ENCODE measurements around the gene KCNH3. TPM values are rescaled to one million over a fixed set of nuclear protein-coding genes. Genes with fewer than 3 reads are reported as not detected.
A peak's percentile ranks its signal among the peaks of the same experiment; 100 is the strongest.
"Not testable (repeated sequence)": the region's sequence is repeated elsewhere in the genome, so short reads cannot be mapped to it uniquely, and the experiment has no call there.

KCNH3 gene
- total and polyA plus RNA-seq, 2 donors (not counting 3 experiments of a cell fraction or from before 2014, with no cell fraction given), result 0.13 to 0.14 TPM

DNA sequence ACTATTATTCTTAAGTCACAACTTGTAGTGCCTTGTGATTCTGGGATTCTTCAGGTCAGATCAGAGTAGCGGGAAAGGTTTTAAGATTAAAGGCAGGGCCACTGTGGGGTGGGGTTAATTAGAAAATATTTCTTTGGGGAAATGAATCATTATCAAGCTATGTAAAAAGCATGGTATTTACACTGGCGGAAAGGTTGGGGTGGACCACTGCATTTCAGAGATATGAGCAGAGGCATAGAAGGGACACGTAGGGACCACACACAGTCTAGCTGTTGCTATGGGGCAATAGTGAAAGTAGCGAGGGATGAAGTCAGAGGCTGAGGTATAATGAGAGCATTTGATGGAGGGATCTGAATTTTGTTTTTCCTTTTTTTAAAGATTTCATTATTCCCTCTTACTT, 31.7 kb upstream of the KCNH3 start:
- dilution Hi-C loops (cut with MboI; ENCODE audit: extremely low pct_ligation_motif_present, low sequenced_read_pairs) (loop anchor here (25.0 kb wide), 1 partner anchor 145 kb away; the partner anchor contains the start of gene SPATS2), intact Hi-C loops (cut with micrococcal nuclease) (loop anchor here (1.0 kb wide), 2 partner anchors 18 to 45 kb away; no protein-coding TSS in a partner anchor)
- peak overlapping the region in 1 of 3 experiments; percentile 8 for H3K4me3 ChIP-seq (replicated peaks in 1 of 3; ENCODE audit: insufficient read depth in 1 of 3, low read depth in 1 of 3, low read length in 3 of 3)
- peaks cover 0 to 2% of the 10 kb centered on the region in 2 experiments for H3K36me3 ChIP-seq (ENCODE audit: control insufficient read depth in 2 of 2, extremely low read depth in 1 of 2, insufficient read depth in 2 of 2, low read length in 2 of 2)
- peak overlapping the region; percentile 86 for H3K4me2 ChIP-seq (ENCODE audit: insufficient read depth, low read length)
- no peaks in the 10 kb centered on the region for H4K20me1 ChIP-seq (replicated peaks; ENCODE audit: control insufficient read depth, extremely low read depth, insufficient read depth, low read length)
- POLR2A ChIA-PET, result interaction anchor here (1.6 kb wide), 1 partner anchor 140 kb away, joined by 6 read pairs; the partner anchor contains the start of gene SPATS2
- CTCF ChIA-PET, result interaction anchor here (0.9 to 6.8 kb wide), 6 partner anchors 11 to 176 kb away, joined by 4 to 78 read pairs (median 7); partner anchors contain the start of gene SPATS2
- no peak overlapping the region for H2AFZ ChIP-seq (ENCODE audit: low read depth, low read length)
- DNase-seq (ENCODE audit: low read depth, low spot score), result peak; percentile 95
- TF ChIP-seq, protein P1, sequence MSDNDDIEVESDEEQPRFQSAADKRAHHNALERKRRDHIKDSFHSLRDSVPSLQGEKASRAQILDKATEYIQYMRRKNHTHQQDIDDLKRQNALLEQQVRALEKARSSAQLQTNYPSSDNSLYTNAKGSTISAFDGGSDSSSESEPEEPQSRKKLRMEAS (IDR thresholded peaks at IDR 0.05; ENCODE audit: insufficient read depth, insufficient read length), result no peak
- no peak for TF ChIP-seq MYC (IDR thresholded peaks at IDR 0.05; ENCODE audit: low read depth, low read length)
- TF ChIP-seq JUN (IDR thresholded peaks at IDR 0.05; ENCODE audit: borderline replicate concordance, insufficient read depth, insufficient read length, low read depth), result peak; percentile 89
- TF ChIP-seq POLR2AphosphoS5 (IDR thresholded peaks at IDR 0.05; ENCODE audit: insufficient read depth, low read depth, low read length), result peak; percentile 79
- TF ChIP-seq, protein P2, sequence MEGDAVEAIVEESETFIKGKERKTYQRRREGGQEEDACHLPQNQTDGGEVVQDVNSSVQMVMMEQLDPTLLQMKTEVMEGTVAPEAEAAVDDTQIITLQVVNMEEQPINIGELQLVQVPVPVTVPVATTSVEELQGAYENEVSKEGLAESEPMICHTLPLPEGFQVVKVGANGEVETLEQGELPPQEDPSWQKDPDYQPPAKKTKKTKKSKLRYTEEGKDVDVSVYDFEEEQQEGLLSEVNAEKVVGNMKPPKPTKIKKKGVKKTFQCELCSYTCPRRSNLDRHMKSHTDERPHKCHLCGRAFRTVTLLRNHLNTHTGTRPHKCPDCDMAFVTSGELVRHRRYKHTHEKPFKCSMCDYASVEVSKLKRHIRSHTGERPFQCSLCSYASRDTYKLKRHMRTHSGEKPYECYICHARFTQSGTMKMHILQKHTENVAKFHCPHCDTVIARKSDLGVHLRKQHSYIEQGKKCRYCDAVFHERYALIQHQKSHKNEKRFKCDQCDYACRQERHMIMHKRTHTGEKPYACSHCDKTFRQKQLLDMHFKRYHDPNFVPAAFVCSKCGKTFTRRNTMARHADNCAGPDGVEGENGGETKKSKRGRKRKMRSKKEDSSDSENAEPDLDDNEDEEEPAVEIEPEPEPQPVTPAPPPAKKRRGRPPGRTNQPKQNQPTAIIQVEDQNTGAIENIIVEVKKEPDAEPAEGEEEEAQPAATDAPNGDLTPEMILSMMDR (IDR thresholded peaks at IDR 0.05; ENCODE audit: extremely low read depth in 1 of 2, insufficient read depth in 1 of 2, low read depth in 1 of 2, low read length in 2 of 2), result no peak
- TF ChIP-seq EZH2 (IDR thresholded peaks at IDR 0.05; ENCODE audit: borderline replicate concordance, low read depth, low read length, severe bottlenecking), result no peak
- peak; percentile 81 for TF ChIP-seq FOS (IDR thresholded peaks at IDR 0.05; ENCODE audit: borderline replicate concordance, insufficient read depth, low read length)
- TF ChIP-seq GATA2 (IDR thresholded peaks at IDR 0.05; ENCODE audit: insufficient read depth, insufficient read length, low read depth, low read length), result peak; percentile 90
- TF ChIP-seq POLR2A (IDR thresholded peaks at IDR 0.05; ENCODE audit: low read depth, low read length), result peak; percentile 74
- H3K9me1 ChIP-seq (replicated peaks; ENCODE audit: control insufficient read depth, extremely low read depth, insufficient read depth, low read length), result no peaks in the 10 kb centered on the region
- FAIRE-seq, result peak; percentile 69
- peak overlapping the region; percentile 86 for H3K27ac ChIP-seq (ENCODE audit: insufficient read depth, low read depth, low read length)
- H3K9ac ChIP-seq (replicated peaks; ENCODE audit: extremely low read depth, insufficient read depth, low read length), result peak overlapping the region; percentile 88
- no peaks in the 10 kb centered on the region for H3K27me3 ChIP-seq (ENCODE audit: control insufficient read depth in 2 of 2, insufficient read depth in 2 of 2, low read length in 2 of 2)
- no peaks in the 10 kb centered on the region for H3K9me3 ChIP-seq (replicated peaks; ENCODE audit: control insufficient read depth, insufficient read depth, low read length)
- no TSS peak for BruUV-seq (replicated peaks)
- peaks cover 72% of the 10 kb centered on the region for H3K4me1 ChIP-seq (ENCODE audit: control insufficient read depth, extremely low read depth, insufficient read depth, low read length)
- H3K79me2 ChIP-seq (ENCODE audit: control insufficient read depth, insufficient read depth, low read length), result peaks cover 7% of the 10 kb centered on the region

DNA sequence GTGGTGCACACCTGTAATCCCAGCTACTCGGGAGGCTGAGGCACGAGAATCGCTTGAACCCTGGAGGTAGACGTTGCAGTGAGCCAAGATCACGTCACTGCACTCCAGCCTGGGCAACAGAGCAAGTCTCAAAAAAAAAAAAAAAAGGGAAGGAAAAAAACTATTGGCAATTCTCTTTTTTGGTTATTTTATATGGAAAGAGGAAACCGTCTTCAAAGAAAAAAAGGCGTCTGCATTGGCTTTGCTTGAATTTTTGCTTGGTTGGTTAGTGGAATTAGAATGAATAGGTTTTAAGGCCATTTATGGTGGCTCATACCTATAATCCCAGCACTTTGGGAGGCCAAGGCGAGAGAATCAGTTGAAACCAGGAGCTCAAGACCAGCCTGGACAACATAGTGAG, 29.1 kb upstream of the KCNH3 start:
- H3K9me1 ChIP-seq (replicated peaks; ENCODE audit: control insufficient read depth, extremely low read depth, insufficient read depth, low read length); H3K27ac ChIP-seq (ENCODE audit: insufficient read depth, low read depth, low read length); DNase-seq (ENCODE audit: low read depth, low spot score); BruUV-seq (replicated peaks); H3K9me3 ChIP-seq (replicated peaks; ENCODE audit: control insufficient read depth, insufficient read depth, low read length); H3K4me2 ChIP-seq (ENCODE audit: insufficient read depth, low read length); H3K36me3 ChIP-seq (ENCODE audit: control insufficient read depth in 2 of 2, extremely low read depth in 1 of 2, insufficient read depth in 2 of 2, low read length in 2 of 2); H4K20me1 ChIP-seq (replicated peaks; ENCODE audit: control insufficient read depth, extremely low read depth, insufficient read depth, low read length); H3K9ac ChIP-seq (replicated peaks; ENCODE audit: extremely low read depth, insufficient read depth, low read length); H2AFZ ChIP-seq (ENCODE audit: low read depth, low read length); H3K4me3 ChIP-seq (replicated peaks in 1 of 3; ENCODE audit: insufficient read depth in 1 of 3, low read depth in 1 of 3, low read length in 3 of 3); H3K27me3 ChIP-seq (ENCODE audit: control insufficient read depth in 2 of 2, insufficient read depth in 2 of 2, low read length in 2 of 2); H3K79me2 ChIP-seq (ENCODE audit: control insufficient read depth, insufficient read depth, low read length); FAIRE-seq: not testable (repeated sequence)
- ChIA-PET POLR2A (interaction anchor here (0.6 kb wide), 1 partner anchor 232 kb away, joined by 3 read pairs; the partner anchor contains the start of gene TMBIM6), CTCF (interaction anchor here (0.9 to 11.1 kb wide), 2 partner anchors 147 to 162 kb away, joined by 4 to 679 read pairs; partner anchors contain the start of gene SPATS2)
- dilution Hi-C loops (cut with MboI; ENCODE audit: extremely low pct_ligation_motif_present, low sequenced_read_pairs), result loop anchor here (25.0 kb wide), 1 partner anchor 147 kb away; the partner anchor contains the start of gene SPATS2
- H3K4me1 ChIP-seq (ENCODE audit: control insufficient read depth, extremely low read depth, insufficient read depth, low read length), result peaks cover 57% of the 10 kb centered on the region
- intact Hi-C loops (cut with micrococcal nuclease), result loop anchor here (10.0 kb wide), 1 partner anchor 225 kb away; no protein-coding TSS in a partner anchor

Data from endothelial cell of umbilical vein (primary cell).